ENCODE results near the gene TRIM71. TPM values are rescaled to one million over a fixed set of nuclear protein-coding genes. Genes with fewer than 3 reads are reported as not detected.

The TRIM71 gene
- total RNA-seq, 4 donors from 2014 or later: 0.13 to 0.84 (median 0.36) TPM; not detected in 1

GRCh38 chr3:32831062-32831461, 13.3 kb downstream of the TRIM71 start:
- DNase-seq (ENCODE audit: low spot score): no peak
- TF ChIP-seq CTCF (IDR thresholded peaks at IDR 0.05): no peak
- no peak for ATAC-seq (ENCODE audit: low FRiP score)

- DNase-seq (ENCODE audit: low spot score) (no peak), ATAC-seq (ENCODE audit: low FRiP score) (no peak)
- no peak for TF ChIP-seq CTCF (IDR thresholded peaks at IDR 0.05)
These were observed 14.0 kb downstream of the TRIM71 start for GRCh38 chr3:32831791-32832190.

GRCh38 chr3:32832193-32832592, 14.4 kb downstream of the TRIM71 start:
- no peak for ATAC-seq (ENCODE audit: low FRiP score)
- TF ChIP-seq CTCF (IDR thresholded peaks at IDR 0.05): no peak

GRCh38 chr3:32835049-32835371, 17.2 kb downstream of the TRIM71 start:
- ATAC-seq (ENCODE audit: low FRiP score) (no peak), DNase-seq (ENCODE audit: low spot score) (no peak)
- TF ChIP-seq CTCF (IDR thresholded peaks at IDR 0.05): no peak

More at GRCh38 chr3:32832193-32832592, 14.4 kb downstream of the TRIM71 start:
- no peak for DNase-seq (ENCODE audit: low spot score)

- no peak for TF ChIP-seq CTCF (IDR thresholded peaks at IDR 0.05)
- ATAC-seq (ENCODE audit: low FRiP score) (no peak), DNase-seq (ENCODE audit: low spot score) (no peak)
These were observed 18.2 kb downstream of the TRIM71 start for GRCh38 chr3:32835961-32836360.

GRCh38 chr3:32836601-32837000, 18.8 kb downstream of the TRIM71 start:
- ATAC-seq (ENCODE audit: low FRiP score): no peak
- TF ChIP-seq CTCF (IDR thresholded peaks at IDR 0.05): no peak
- no peak for DNase-seq (ENCODE audit: low spot score)

- no peak for ATAC-seq (ENCODE audit: low FRiP score)
- no peak for TF ChIP-seq CTCF (IDR thresholded peaks at IDR 0.05)
- DNase-seq (ENCODE audit: low spot score): no peak
These were observed 19.6 kb downstream of the TRIM71 start for GRCh38 chr3:32837366-32837765.
